OCI-LY7 (cell line): ENCODE results near the gene RAB6A. TPM values are rescaled to one million over a fixed set of nuclear protein-coding genes. Genes with fewer than 3 reads are reported as not detected.
"Not testable (repeated sequence)": the region's sequence is repeated elsewhere in the genome, so short reads cannot be mapped to it uniquely, and the experiment has no call there.

Experiments
- BruUV-seq: library from RNA; stranded (reverse); fragments of 400-500 nt; replicated peaks from 2 replicates; lab custom pipeline; 2021; lab: Mats Ljungman, UMichigan
- CTCF ChIA-PET: fragments of 300-600 bp; sonication (Branson Sonifier 250); formaldehyde crosslinking; loops from one replicate; lab custom pipeline; 2022; ENCODE audit warnings: antibody characterized with exemption; ENCODE audit not compliant: unreplicated experiment; lab: Charles Lee
- POLR2A ChIA-PET: fragments of 300-600 bp; sonication (Branson Sonifier 250); formaldehyde crosslinking; loops from one replicate; lab custom pipeline; 2022; ENCODE audit warnings: antibody characterized with exemption; lab: Charles Lee
- DNase-seq: peaks from one replicate; pipeline ENCODE4 v3.0.0-alpha.2; 2015; ENCODE audit warnings: low spot score
- H2AFZ ChIP-seq: fragments of 200-600 bp; sonication (generic), shearing (Covaris generic); 2 replicates; pipeline ENCODE4 v1.6.1; 2014; ENCODE audit warnings: mild to moderate bottlenecking, antibody characterized with exemption, low read length, moderate library complexity
- H3K27ac ChIP-seq: fragments of 200-600 bp; sonication (generic); 2 replicates; pipeline ENCODE4 v1.5.1; 2014; ENCODE audit warnings: mixed run types, low read depth, mild to moderate bottlenecking, moderate library complexity, low read length, inconsistent platforms; ENCODE audit not compliant: poor library complexity, severe bottlenecking
- H3K36me3 ChIP-seq: fragments of 200-600 bp; sonication (generic); 2 replicates; pipeline ENCODE4 v1.6.1; 2014; ENCODE audit warnings: mild to moderate bottlenecking, antibody characterized with exemption, low read length, moderate library complexity, mixed read lengths; ENCODE audit not compliant: insufficient read depth
- H3K4me1 ChIP-seq: fragments of 200-600 bp; sonication (generic); 2 replicates; pipeline ENCODE4 v1.5.1; 2014; ENCODE audit warnings: mild to moderate bottlenecking, low read length; ENCODE audit not compliant: insufficient read depth, poor library complexity, severe bottlenecking
- H3K4me2 ChIP-seq: fragments of 200-600 bp; sonication (generic); 2 replicates; pipeline ENCODE4 v1.6.1; 2014; ENCODE audit warnings: mild to moderate bottlenecking, low read length
- H3K4me3 ChIP-seq: fragments of 200-600 bp; sonication (generic); 2 replicates; pipeline ENCODE4 v1.5.1; 2014; ENCODE audit warnings: mild to moderate bottlenecking, low read depth, low read length; ENCODE audit not compliant: poor library complexity, severe bottlenecking
- H3K79me2 ChIP-seq: fragments of 200-600 bp; sonication (generic); 2 replicates; pipeline ENCODE4 v1.6.1; 2016; ENCODE audit warnings: low read depth, mild to moderate bottlenecking, low read length, moderate library complexity, mixed read lengths; ENCODE audit not compliant: insufficient read depth
- H3K9me2 ChIP-seq: fragments of 200-600 bp; sonication (generic); 2 replicates; pipeline ENCODE4 v1.6.1; 2016; ENCODE audit warnings: mild to moderate bottlenecking, low read length, mixed read lengths; ENCODE audit not compliant: insufficient read depth
- H3K9me3 ChIP-seq: fragments of 200-600 bp; sonication (generic); 2 replicates; pipeline ENCODE4 v1.6.1; 2014; ENCODE audit warnings: mild to moderate bottlenecking, mixed run types, low read length, mixed read lengths
- H4K20me1 ChIP-seq: fragments of 200-600 bp; sonication (generic); 2 replicates; pipeline ENCODE4 v1.6.1; 2014; ENCODE audit warnings: mild to moderate bottlenecking, antibody characterized with exemption, low read length, moderate library complexity, mixed read lengths; ENCODE audit not compliant: insufficient read depth
- EZH2phosphoT487 ChIP-seq: fragments of 200-600 bp; sonication (generic); IDR thresholded peaks from 2 replicates; pipeline ENCODE4 v1.6.1; 2018; ENCODE audit warnings: low read depth, borderline replicate concordance, mild to moderate bottlenecking, mixed run types, antibody characterized with exemption, low read length, moderate library complexity, mixed read lengths
- intact Hi-C: fragments of 100-400 bp; cut with micrococcal nuclease; formaldehyde crosslinking; loops from one replicate; pipeline ENCODE4 v1.10.0; 2022; ENCODE audit not compliant: unreplicated experiment
- total RNA-seq, 2 experiments: library from RNA; depleted of rRNA in 1 of 2; stranded (reverse); fragments of >200 nt in 1 of 2; shearing (Covaris generic) in 1 of 2; gene quantifications; 2 replicates each; pipeline ENCODE4 v1.2.3, GENCODE V29; 2014 to 2022
- TF ChIP-seq, protein P1 (sequence below): fragments of 200-600 bp; sonication (generic); conservative IDR thresholded peaks from 2 replicates; pipeline ENCODE4 v1.5.1; 2014; ENCODE audit warnings: mild to moderate bottlenecking, antibody characterized with exemption, low read length, moderate library complexity, mixed read lengths

Gene RAB6A
- total RNA-seq, 2 experiments from 2014 or later = 46.5 to 72.9 TPM

DNA sequence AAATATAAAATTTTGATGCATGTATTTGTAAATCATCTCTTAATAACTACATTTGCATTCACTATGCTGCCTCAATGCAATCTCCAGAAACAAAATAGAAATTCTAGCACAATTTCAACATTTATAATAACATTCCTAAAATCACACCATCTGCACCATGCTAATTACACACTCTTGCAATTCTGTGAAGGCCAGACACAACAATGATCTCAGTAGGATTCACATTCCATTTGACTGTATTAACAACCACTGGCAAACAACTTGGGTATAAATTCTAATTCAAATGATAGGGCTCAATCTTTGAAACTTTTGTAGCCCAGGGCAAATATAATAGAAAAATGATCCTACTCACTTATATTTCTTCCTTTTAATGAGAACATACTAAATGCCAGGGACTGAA, 25.9 kb downstream of the RAB6A start:
- intact Hi-C loops = no loop called here
- peaks cover 37% of the 10 kb centered on the region; the same call in 1 of the 2 replicates for H3K79me2 ChIP-seq
- POLR2A ChIA-PET = no interaction called here
- DNase-seq = no peak
- H2AFZ ChIP-seq = no peak overlapping the region
- H4K20me1 ChIP-seq = no peaks in the 10 kb centered on the region
- no TSS peak for BruUV-seq
- H3K36me3 ChIP-seq = peaks cover 6% of the 10 kb centered on the region
- CTCF ChIA-PET = no interaction called here
- H3K4me1 ChIP-seq = no peaks in the 10 kb centered on the region
- H3K9me2 ChIP-seq = no peaks in the 10 kb centered on the region
- H3K4me3 ChIP-seq = no peak overlapping the region
- TF ChIP-seq, protein P1, sequence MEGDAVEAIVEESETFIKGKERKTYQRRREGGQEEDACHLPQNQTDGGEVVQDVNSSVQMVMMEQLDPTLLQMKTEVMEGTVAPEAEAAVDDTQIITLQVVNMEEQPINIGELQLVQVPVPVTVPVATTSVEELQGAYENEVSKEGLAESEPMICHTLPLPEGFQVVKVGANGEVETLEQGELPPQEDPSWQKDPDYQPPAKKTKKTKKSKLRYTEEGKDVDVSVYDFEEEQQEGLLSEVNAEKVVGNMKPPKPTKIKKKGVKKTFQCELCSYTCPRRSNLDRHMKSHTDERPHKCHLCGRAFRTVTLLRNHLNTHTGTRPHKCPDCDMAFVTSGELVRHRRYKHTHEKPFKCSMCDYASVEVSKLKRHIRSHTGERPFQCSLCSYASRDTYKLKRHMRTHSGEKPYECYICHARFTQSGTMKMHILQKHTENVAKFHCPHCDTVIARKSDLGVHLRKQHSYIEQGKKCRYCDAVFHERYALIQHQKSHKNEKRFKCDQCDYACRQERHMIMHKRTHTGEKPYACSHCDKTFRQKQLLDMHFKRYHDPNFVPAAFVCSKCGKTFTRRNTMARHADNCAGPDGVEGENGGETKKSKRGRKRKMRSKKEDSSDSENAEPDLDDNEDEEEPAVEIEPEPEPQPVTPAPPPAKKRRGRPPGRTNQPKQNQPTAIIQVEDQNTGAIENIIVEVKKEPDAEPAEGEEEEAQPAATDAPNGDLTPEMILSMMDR = no peak
- no peak for TF ChIP-seq EZH2phosphoT487
- no peak overlapping the region for H3K27ac ChIP-seq
- no peak overlapping the region for H3K4me2 ChIP-seq
- no peaks in the 10 kb centered on the region for H3K9me3 ChIP-seq

DNA sequence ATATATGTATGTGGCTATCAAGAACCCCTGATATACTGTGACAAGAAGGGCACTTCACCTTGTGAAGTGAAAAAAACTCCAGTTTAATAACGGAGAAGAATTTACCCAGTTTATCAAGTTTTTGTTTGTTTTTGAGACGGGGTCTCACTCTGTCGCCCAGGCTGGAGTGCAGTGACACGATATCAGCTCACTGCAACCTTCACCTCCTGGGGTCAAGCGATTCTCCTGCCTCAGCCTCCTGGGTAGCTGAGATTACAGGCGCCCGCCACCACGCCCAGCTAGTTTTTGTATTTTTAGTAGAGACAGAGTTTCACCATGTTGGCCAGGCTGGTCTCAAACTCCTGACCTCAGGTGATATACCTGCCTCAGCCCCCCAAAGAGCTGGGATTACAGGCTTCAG, 26.9 kb downstream of the RAB6A start:
- H3K27ac ChIP-seq, H3K4me2 ChIP-seq, BruUV-seq, H4K20me1 ChIP-seq, DNase-seq, intact Hi-C loops, H3K9me2 ChIP-seq, H3K36me3 ChIP-seq, CTCF ChIA-PET, H3K4me1 ChIP-seq, H2AFZ ChIP-seq, POLR2A ChIA-PET, H3K9me3 ChIP-seq, H3K4me3 ChIP-seq: not testable (repeated sequence)
- H3K79me2 ChIP-seq = peaks cover 33% of the 10 kb centered on the region; the same call in 1 of the 2 replicates

DNA sequence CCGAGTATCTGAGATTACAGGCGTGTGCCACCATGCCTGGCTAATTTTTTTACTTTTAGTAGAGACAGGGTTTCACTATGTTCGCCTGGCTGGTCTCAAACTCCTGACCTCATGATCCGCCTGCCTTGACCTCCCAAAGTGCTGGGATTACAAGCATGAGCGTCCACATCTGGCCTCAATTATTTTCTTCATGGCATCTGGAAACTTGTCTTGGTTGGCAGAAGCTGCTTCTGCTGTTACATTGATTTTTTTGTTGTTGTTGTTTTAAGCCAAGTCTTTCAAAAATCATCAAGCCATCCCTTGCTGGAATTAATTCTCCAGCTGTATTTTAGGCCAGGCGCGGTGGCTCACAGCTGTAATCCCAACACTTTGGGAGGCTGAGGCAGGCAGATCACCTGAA, 27.9 kb downstream of the RAB6A start:
- H3K79me2 ChIP-seq = peaks cover 33% of the 10 kb centered on the region; the same call in 1 of the 2 replicates
- H2AFZ ChIP-seq, DNase-seq, H3K9me2 ChIP-seq, POLR2A ChIA-PET, BruUV-seq, H3K4me3 ChIP-seq, CTCF ChIA-PET, H4K20me1 ChIP-seq, H3K4me2 ChIP-seq, intact Hi-C loops, H3K9me3 ChIP-seq, H3K27ac ChIP-seq, H3K36me3 ChIP-seq, H3K4me1 ChIP-seq: not testable (repeated sequence)
